Neural progenitor cell (in vitro differentiated cells): ENCODE measurements around the gene PRIM2.
"Not testable (repeated sequence)": the region's sequence is repeated elsewhere in the genome, so short reads cannot be mapped to it uniquely, and the experiment has no call there.

ENCODE experiments used
- EZH2 ChIP-seq: fragments of 200-600 bp; sonication (generic); IDR thresholded peaks from 2 replicates; pipeline ENCODE4 v1.6.1; 2017; ENCODE audit warnings: antibody characterized with exemption, mild to moderate bottlenecking, moderate library complexity
- EZH2phosphoT487 ChIP-seq: fragments of 200-600 bp; sonication (generic); IDR thresholded peaks from 2 replicates; pipeline ENCODE4 v1.6.1; 2017; ENCODE audit warnings: antibody characterized with exemption
- TF ChIP-seq, protein P1 (sequence below): fragments of 200-600 bp; sonication (generic); IDR thresholded peaks from 2 replicates; pipeline ENCODE4 v1.5.1; 2017; ENCODE audit warnings: antibody characterized with exemption, mild to moderate bottlenecking

DNA sequence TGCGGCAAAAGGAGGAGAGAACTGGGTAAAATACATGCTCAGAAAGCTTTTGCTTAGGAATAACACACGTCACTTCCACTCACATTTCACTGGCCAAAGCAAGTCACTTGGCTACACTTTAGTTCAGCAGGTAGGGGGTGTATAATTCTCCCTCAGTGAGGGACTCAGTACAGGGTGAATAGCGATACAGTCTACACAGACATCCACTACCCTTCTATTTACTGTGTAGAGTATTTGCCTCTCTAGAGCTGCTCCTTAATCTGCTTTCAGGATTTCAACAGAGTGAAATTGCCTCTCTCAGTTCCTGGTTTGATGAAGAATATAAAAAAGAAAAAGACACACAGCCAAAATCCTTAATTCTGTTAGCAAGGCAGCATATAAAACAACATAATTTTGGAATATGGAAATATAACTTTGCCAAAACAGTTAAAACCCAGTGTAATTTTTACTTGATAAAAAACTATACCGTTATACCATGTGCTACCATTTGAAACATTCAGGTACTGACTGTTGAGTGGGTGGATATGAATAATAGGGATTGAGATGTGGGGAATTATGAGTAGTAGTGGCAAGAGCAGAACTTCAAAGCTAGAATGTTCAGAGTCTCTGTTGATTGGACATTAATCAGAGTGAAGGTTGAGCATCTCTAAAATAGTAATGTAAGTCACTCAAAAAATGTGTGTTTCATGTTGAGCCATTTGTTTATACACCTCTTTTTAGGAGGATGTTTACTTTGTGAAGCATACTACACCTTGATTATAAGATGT, 51.7 kb downstream of the PRIM2 start:
- TF ChIP-seq, protein P1, sequence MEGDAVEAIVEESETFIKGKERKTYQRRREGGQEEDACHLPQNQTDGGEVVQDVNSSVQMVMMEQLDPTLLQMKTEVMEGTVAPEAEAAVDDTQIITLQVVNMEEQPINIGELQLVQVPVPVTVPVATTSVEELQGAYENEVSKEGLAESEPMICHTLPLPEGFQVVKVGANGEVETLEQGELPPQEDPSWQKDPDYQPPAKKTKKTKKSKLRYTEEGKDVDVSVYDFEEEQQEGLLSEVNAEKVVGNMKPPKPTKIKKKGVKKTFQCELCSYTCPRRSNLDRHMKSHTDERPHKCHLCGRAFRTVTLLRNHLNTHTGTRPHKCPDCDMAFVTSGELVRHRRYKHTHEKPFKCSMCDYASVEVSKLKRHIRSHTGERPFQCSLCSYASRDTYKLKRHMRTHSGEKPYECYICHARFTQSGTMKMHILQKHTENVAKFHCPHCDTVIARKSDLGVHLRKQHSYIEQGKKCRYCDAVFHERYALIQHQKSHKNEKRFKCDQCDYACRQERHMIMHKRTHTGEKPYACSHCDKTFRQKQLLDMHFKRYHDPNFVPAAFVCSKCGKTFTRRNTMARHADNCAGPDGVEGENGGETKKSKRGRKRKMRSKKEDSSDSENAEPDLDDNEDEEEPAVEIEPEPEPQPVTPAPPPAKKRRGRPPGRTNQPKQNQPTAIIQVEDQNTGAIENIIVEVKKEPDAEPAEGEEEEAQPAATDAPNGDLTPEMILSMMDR: not testable (repeated sequence)
- not testable (repeated sequence) for TF ChIP-seq EZH2, EZH2phosphoT487
